ENCODE results near the gene AGMO. TPM values are rescaled to one million over a fixed set of nuclear protein-coding genes. Genes with fewer than 3 reads are reported as not detected.

AGMO gene
- total RNA-seq, 1 donor from 2014 or later = 0.60 TPM

GRCh38 chr7:15159261-15159660 is 402.6 kb downstream of the AGMO start:
- Mint-ChIP-seq H3K27ac (ENCODE audit: unreplicated experiment) (no peak overlapping the region), H3K36me3 (ENCODE audit: low read depth) (no peaks in the 10 kb centered on the region), H3K4me3 (ENCODE audit: unreplicated experiment) (no peak overlapping the region), H3K4me1 (ENCODE audit: low read depth) (peaks cover 21% of the 10 kb centered on the region), H3K9me3 (ENCODE audit: low read depth) (peaks cover 4% of the 10 kb centered on the region), H3K27me3 (ENCODE audit: low read depth) (no peaks in the 10 kb centered on the region)
- no peak for TF ChIP-seq CTCF (IDR thresholded peaks at IDR 0.05)
- no peak for DNase-seq (ENCODE audit: low spot score)

- Mint-ChIP-seq H3K9me3 (ENCODE audit: low read depth) (peaks cover 9% of the 10 kb centered on the region), H3K4me3 (ENCODE audit: unreplicated experiment) (no peak overlapping the region), H3K27ac (ENCODE audit: unreplicated experiment) (no peak overlapping the region), H3K36me3 (ENCODE audit: low read depth) (no peaks in the 10 kb centered on the region), H3K4me1 (ENCODE audit: low read depth) (peaks cover 21% of the 10 kb centered on the region), H3K27me3 (ENCODE audit: low read depth) (no peaks in the 10 kb centered on the region)
- no peak for TF ChIP-seq CTCF (IDR thresholded peaks at IDR 0.05)
- DNase-seq (ENCODE audit: low spot score) = no peak
Observed at GRCh38 chr7:15158141-15158810, 403.5 kb downstream of the AGMO start.

Other genes with a start within 250 kb of the AGMO start
- gene MEOX2, start 124.7 kb upstream of the AGMO start, total RNA-seq = 8.4 to 20.0 TPM (median 8.9 TPM) in 3 replicates

Measured in chondrocyte (in vitro differentiated cells).